Naive thymus-derived CD8-positive, alpha-beta T cell (primary cell): ENCODE results near the gene LIN52. TPM values are rescaled to one million over a fixed set of nuclear protein-coding genes. Genes with fewer than 3 reads are reported as not detected.
A peak's percentile ranks its signal among the peaks of the same experiment; 100 is the strongest.
"Not testable (repeated sequence)": the region's sequence is repeated elsewhere in the genome, so short reads cannot be mapped to it uniquely, and the experiment has no call there.

ENCODE experiments used
- ATAC-seq, 2 donors: fragments of 150-1000 bp; cut with Tn5 transposase in 1 of 2; sonication (Bioruptor Pico), chemical (Tn5 transposase) in 1 of 2; 1 replicate in 1 of 2; 2 replicates in 1 of 2; pipeline ENCODE4 v1.10.0; 2021; ENCODE audit warnings: mild to moderate bottlenecking in 2 of 2, moderate library complexity in 2 of 2
- POLR2A ChIA-PET: fragments of 350-600 bp; sonication (Branson Sonifier 250); formaldehyde crosslinking; loops from one replicate; lab custom pipeline; 2021; ENCODE audit warnings: antibody characterized with exemption; lab: Charles Lee
- DNase-seq, 10 donors: peaks; one replicate each; pipeline versions ENCODE4 v3.0.0 to v3.0.0-alpha.2; 2020 to 2022
- H3K27ac Mint-ChIP-seq, 10 donors: one replicate each; pipeline ENCODE4 v1.8.0; 2020 to 2022; ENCODE audit warnings: mild to moderate bottlenecking in 10 of 10, mixed read lengths in 10 of 10, moderate library complexity in 4 of 10, inconsistent platforms in 1 of 10
- H3K27me3 Mint-ChIP-seq, 5 donors: one replicate each; pipeline ENCODE4 v1.8.0; 2021 to 2022; ENCODE audit warnings: mixed read lengths in 5 of 5
- H3K36me3 Mint-ChIP-seq, 3 donors: one replicate each; pipeline ENCODE4 v1.8.0; 2020 to 2022; ENCODE audit warnings: mixed read lengths in 3 of 3, mild to moderate bottlenecking in 2 of 3, inconsistent platforms in 1 of 3
- H3K4me1 Mint-ChIP-seq, 4 donors: one replicate each; pipeline ENCODE4 v1.8.0; 2021 to 2022; ENCODE audit warnings: mixed read lengths in 4 of 4
- H3K4me3 Mint-ChIP-seq, 10 donors: one replicate each; pipeline ENCODE4 v1.8.0; 2020 to 2022; ENCODE audit warnings: mild to moderate bottlenecking in 10 of 10, mixed read lengths in 10 of 10, moderate library complexity in 6 of 10, inconsistent platforms in 1 of 10
- H3K9me3 Mint-ChIP-seq, 9 donors: one replicate each; pipeline ENCODE4 v1.8.0; 2020 to 2022; ENCODE audit warnings: mixed read lengths in 9 of 9, mild to moderate bottlenecking in 3 of 9, inconsistent platforms in 1 of 9, moderate library complexity in 1 of 9
- polyA plus RNA-seq, 3 donors: library from polyadenylated mRNA; unstranded; fragments of 300-500 nt; fragmentation: Illumina TruSeq; gene quantifications; one replicate each; pipeline ENCODE4 v1.2.3, GENCODE V29; 2021
- total RNA-seq, 8 experiments: library from RNA in 2 of 8; stranded (reverse) in 2 of 8; gene quantifications; one replicate each; pipeline ENCODE4 v1.2.3 and lab custom pipeline; 2021 to 2026

Gene LIN52
- total and polyA plus RNA-seq, 5 experiments from 2014 or later, result 9.5 to 16.1 (median 11.1) TPM

DNA sequence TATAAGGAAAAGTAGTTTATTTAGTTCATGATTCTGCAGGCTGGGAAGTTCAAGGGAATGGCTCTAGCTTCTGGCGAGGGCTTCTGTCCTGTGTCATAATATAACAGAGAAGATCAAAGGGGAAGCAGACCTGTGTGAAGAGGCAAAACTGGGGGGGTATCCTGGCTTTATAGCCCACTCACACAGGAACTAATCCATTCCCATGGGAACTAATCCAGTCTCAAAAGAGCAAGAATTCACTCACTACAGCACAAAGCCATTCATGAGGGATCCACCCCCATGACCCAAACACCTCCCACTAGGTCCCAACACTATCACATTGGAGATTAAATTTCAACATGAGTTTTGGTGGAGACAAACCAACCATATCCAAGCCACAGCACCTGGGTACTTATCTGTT, 7.4 kb upstream of the LIN52 start:
- Mint-ChIP-seq H3K27me3 (no peaks in the 10 kb centered on the region), H3K4me1 (peaks cover 0 to 12% (median 3%) of the 10 kb centered on the region in 4 donors), H3K27ac (no peak overlapping the region), H3K9me3 (no peaks in the 10 kb centered on the region), H3K36me3 (peaks cover 0 to 16% (median 2%) of the 10 kb centered on the region in 3 donors), H3K4me3 (no peak overlapping the region)
- no peak for ATAC-seq
- no peak for DNase-seq
- POLR2A ChIA-PET, result no interaction called here

DNA sequence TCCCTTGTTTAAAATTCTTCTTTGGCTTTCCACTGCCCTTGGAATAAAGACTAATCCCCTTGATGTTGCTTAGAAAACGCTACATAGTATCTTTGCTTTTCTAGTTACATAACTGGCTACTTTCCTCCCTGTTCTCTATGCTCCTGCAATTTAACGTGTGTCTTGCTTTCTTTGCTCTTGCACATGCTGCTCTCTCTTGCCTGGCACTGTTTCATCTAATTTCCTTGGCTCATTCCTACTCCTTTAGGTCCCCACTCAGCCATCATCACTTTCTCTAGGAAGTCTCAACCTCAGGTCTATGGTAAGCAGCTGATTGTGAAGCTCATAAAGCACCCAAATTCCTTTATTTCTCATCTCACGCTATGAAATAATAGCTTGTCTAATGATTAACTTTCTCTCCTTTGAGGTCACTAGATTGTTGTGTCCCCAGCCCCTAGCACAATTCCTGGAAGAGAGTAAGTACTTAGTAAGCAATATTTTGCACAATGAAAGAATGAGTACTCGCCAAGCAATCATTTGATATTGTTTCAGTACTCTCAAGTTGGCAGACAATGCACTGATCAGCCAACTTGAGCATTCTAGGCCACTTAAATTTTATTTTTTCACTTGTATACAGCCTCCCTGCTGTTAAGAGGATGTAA, 3.8 kb upstream of the LIN52 start:
- H3K9me3 Mint-ChIP-seq, result no peaks in the 10 kb centered on the region
- H3K27ac Mint-ChIP-seq, result no peak overlapping the region
- ATAC-seq (no peak), DNase-seq (no peak)
- H3K27me3 Mint-ChIP-seq, result peaks cover 0 to 2% (median 0%) of the 10 kb centered on the region in 5 donors
- POLR2A ChIA-PET, result interaction anchor here (0.6 kb wide), 1 partner anchor 455 kb away, joined by 5 read pairs; no protein-coding TSS in a partner anchor
- H3K4me1 Mint-ChIP-seq, result peaks cover 18 to 40% (median 25%) of the 10 kb centered on the region in 4 donors
- H3K36me3 Mint-ChIP-seq, result peaks cover 0 to 2% (median 0%) of the 10 kb centered on the region in 3 donors
- no peak overlapping the region for H3K4me3 Mint-ChIP-seq

DNA sequence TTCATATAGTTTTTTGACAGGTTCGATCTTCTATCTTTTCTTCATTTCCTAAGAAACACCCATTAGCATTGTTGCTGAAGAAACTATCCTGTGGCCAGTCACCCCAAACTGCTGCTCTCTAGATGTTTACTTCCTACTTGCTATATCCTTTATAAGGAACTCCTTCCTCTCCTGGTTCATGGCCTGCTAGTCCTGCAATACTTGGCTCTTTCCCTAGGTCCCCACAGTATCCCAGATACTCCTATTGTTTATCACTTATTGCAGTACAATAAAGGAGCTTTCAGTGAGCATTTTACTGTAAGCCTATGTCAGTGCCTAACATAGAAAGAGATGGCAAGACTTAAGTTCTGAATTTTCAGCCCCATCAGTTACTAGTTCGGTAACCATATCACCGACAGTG, 3.3 kb upstream of the LIN52 start:
- Mint-ChIP-seq H3K36me3 (peaks cover 0 to 2% (median 0%) of the 10 kb centered on the region in 3 donors), H3K4me1 (peaks cover 18 to 41% (median 29%) of the 10 kb centered on the region in 4 donors), H3K4me3 (no peak overlapping the region), H3K9me3 (no peaks in the 10 kb centered on the region), H3K27me3 (peaks cover 0 to 2% (median 0%) of the 10 kb centered on the region in 5 donors), H3K27ac (no peak overlapping the region)
- DNase-seq (no peak), ATAC-seq (no peak)
- POLR2A ChIA-PET, result interaction anchor here (0.6 kb wide), 1 partner anchor 1299 kb away, joined by 3 read pairs; no protein-coding TSS in a partner anchor

DNA sequence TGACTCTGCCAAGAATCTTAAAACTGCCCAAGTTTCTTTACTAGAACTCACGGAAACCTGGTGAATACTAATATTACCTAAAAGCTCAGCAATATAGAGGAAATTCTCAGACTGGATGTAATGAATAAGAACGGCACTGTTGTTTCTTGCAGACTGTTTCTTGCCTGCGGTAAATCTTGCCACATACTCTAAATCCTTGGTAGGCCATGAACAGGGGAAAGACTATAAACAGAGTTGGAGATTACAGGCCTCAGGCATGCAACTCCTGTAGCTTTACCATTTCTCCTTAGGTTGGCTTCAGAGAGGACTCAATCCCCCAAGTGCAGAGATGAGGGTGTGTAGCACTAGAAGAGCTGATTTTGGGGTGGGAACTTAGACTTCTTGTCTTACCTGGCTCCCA, 1.6 kb upstream of the LIN52 start:
- Mint-ChIP-seq H3K36me3 (no peaks in the 10 kb centered on the region), H3K27me3 (peaks cover 0 to 2% (median 0%) of the 10 kb centered on the region in 5 donors), H3K9me3 (no peaks in the 10 kb centered on the region), H3K4me3 (peak overlapping the region; percentile 87 to 100 (median 99)), H3K27ac (peak overlapping the region in 8 of 10 donors; percentile 19 to 99 (median 84)), H3K4me1 (peaks cover 18 to 41% (median 30%) of the 10 kb centered on the region in 4 donors)
- POLR2A ChIA-PET, result interaction anchor here (0.8 to 1.2 kb wide), 3 partner anchors 9 to 514 kb away, joined by 3 to 6 read pairs (median 5); partner anchors contain the start of genes ACOT2 and ZNF410
- DNase-seq (no peak), ATAC-seq (no peak)

DNA sequence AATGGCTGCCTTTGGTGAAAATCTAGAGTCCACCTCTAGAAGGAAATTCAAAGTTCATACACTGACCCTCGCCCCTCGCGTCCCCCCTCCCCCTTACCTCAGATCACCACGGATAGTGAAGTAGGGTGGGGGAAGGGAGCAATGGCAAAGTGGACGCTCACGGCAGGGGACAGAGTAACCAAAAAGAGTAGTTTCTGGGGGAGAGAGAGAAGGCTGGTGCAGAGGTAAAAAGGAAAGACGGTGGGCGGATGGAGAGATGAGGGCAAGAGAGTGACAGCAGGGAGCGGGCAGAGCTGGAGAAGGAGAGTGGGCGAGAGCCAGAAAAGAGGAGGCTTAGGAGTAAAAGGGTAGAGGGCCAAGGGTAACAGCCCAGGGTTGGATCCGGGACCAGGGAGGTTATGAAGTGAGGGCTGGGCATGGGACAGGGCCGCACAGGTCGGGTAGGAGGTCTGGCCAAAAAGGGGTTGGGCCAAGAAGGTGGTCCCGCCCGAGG, 926 bp upstream of the LIN52 start:
- peaks cover 0 to 2% (median 0%) of the 10 kb centered on the region in 5 donors for H3K27me3 Mint-ChIP-seq
- DNase-seq (no peak), ATAC-seq (no peak)
- peaks cover 0 to 3% (median 0%) of the 10 kb centered on the region in 3 donors for H3K36me3 Mint-ChIP-seq
- POLR2A ChIA-PET, result interaction anchor here (0.5 to 2.1 kb wide), 5 partner anchors 10 to 1026 kb away, joined by 3 to 6 read pairs (median 3); partner anchors contain the start of genes BBOF1, ENTPD5, RBM25 and ZNF410
- peak overlapping the region; percentile 90 to 99 (median 96) for H3K27ac Mint-ChIP-seq
- H3K4me3 Mint-ChIP-seq, result peak overlapping the region; percentile 87 to 100 (median 99)
- peaks cover 20 to 46% (median 33%) of the 10 kb centered on the region in 4 donors for H3K4me1 Mint-ChIP-seq
- H3K9me3 Mint-ChIP-seq, result no peaks in the 10 kb centered on the region

DNA sequence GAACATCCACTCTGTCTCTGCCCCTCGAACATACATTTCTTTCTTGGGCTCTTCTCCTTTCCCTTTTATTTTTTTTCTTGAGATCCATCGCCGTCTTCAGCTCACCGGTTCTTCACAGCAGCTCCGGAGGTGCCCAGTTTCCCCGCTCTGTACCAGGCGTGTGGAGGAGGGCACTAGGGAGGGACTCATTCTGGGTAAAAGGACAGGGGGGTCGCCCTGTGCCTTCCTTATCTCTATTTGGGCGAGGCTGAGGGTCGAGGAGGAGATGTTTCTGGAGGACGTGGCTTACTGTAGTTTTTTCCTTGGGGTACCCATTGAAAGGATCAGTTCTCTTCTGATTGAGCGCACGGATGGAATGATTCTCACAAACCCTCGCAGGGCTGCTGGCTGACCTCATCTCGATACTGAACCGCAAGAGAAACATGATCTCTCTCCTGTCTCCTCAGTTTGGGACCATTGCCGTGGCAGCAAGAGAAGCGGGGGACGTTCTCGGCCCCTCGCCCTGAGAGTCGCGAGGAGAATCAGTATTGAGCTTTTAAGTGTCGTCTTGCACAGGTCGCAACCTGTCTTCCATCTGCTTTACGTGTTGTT, 386 bp downstream of the LIN52 start:
- Mint-ChIP-seq H3K27ac (peak overlapping the region; percentile 94 to 99 (median 96)), H3K4me3 (peak overlapping the region; percentile 87 to 100 (median 99)), H3K9me3 (no peaks in the 10 kb centered on the region), H3K4me1 (peaks cover 23 to 51% (median 41%) of the 10 kb centered on the region in 4 donors), H3K27me3 (peaks cover 0 to 2% (median 0%) of the 10 kb centered on the region in 5 donors), H3K36me3 (peaks cover 0 to 7% (median 0%) of the 10 kb centered on the region in 3 donors)
- DNase-seq, result no peak
- peak; percentile 7 to 13 for ATAC-seq
- POLR2A ChIA-PET, result interaction anchor here (0.6 to 2.1 kb wide), 3 partner anchors 12 to 66 kb away, joined by 3 to 6 read pairs (median 3); partner anchors contain the start of genes BBOF1 and ENTPD5

DNA sequence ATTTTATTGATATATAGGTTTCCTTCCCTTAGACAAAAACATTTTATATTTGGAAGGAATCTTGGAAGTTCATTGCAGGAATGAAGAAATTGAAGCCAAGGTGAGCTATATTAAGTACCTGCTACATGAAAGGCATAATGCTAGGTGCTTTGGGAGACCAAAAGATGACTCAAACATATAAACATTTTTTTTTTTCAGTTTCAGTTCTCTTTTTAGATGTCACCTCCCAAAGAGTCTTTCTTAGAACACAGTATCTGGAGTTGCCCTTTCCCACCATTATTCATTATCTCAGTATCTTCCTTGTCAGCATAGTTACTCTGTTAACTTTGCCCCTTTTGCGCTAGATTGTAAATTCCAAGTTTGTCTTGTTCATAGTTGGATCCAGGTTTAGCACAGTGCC, 1.1 kb downstream of the LIN52 start:
- H3K9me3 Mint-ChIP-seq, result no peaks in the 10 kb centered on the region
- H3K27me3 Mint-ChIP-seq, result peaks cover 0 to 2% (median 0%) of the 10 kb centered on the region in 5 donors
- ATAC-seq (no peak), DNase-seq (no peak)
- H3K4me3 Mint-ChIP-seq, result peak overlapping the region; percentile 87 to 100 (median 99)
- peak overlapping the region in 7 of 10 donors; percentile 44 to 98 (median 96) for H3K27ac Mint-ChIP-seq
- peaks cover 23 to 48% (median 42%) of the 10 kb centered on the region in 4 donors for H3K4me1 Mint-ChIP-seq
- H3K36me3 Mint-ChIP-seq, result peaks cover 0 to 10% (median under 1%) of the 10 kb centered on the region in 3 donors
- POLR2A ChIA-PET, result interaction anchor here (0.7 kb wide), 1 partner anchor 15 kb away, joined by 3 read pairs; no protein-coding TSS in a partner anchor

DNA sequence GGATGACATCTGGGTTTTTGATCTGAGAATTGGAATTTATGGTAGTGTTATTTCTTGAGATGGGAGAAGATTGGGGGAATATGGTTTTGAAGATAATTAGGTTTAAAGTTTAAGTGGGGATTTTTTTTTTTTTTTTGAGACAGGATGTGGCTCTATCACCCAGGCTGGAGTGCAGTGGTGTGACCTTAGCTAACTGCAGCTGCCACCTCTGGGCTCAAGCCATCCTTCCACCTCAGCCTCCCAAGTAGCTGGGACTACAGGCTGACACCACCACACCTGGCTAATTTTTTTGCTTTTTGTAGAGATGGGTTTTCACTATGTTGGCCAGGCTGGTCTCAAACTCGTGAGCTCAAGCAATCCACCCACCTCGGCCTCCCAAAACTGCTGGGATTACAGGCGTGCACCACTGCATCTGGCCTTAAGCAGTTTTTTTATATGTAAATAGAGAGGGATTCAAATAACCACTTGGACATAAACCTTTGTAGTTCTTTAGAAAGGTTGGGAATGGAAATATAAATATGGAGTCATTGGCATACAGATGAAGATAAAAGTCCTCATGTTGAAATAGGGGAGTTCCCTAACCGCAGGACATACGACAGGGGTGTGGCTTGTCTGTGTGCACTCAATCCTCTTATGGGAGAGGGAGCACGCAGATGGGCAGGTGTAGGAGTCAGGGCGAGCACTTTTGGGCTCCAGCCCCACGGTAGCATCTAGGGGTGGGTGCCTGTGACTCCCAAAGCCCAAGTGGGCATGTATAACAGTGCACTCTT, 4.7 kb downstream of the LIN52 start:
- H3K9me3 Mint-ChIP-seq, result no peaks in the 10 kb centered on the region
- peaks cover 15 to 33% (median 23%) of the 10 kb centered on the region in 4 donors for H3K4me1 Mint-ChIP-seq
- peaks cover 0 to 2% (median 0%) of the 10 kb centered on the region in 5 donors for H3K27me3 Mint-ChIP-seq
- POLR2A ChIA-PET, result no interaction called here
- peak overlapping the region in 1 of 10 donors; percentile 1 for H3K4me3 Mint-ChIP-seq
- DNase-seq (no peak), ATAC-seq (no peak)
- peak overlapping the region in 4 of 10 donors; percentile 17 to 48 (median 36) for H3K27ac Mint-ChIP-seq
- H3K36me3 Mint-ChIP-seq, result peaks cover 0 to 25% (median 7%) of the 10 kb centered on the region in 3 donors

DNA sequence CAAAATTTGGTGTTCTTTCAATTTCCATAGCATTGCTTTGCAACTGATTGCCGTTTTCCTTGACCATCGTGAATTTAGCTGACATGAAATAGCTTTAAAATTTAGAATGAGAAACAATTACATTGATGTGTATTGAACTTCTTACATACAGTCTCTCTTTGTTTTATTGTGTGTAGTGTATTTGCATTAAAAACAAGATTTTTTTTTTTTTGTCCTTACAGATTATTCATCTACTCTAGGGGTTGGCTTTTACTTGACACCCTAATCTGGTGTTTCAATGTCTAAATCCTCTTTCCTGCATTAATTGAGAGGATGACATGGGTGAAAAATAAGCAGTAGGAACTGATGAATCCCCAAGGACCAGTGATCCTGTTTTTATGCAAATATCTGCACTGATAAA, 20.6 kb downstream of the LIN52 start:
- peaks cover 0 to 61% (median 18%) of the 10 kb centered on the region in 3 donors for H3K36me3 Mint-ChIP-seq
- no peak overlapping the region for H3K4me3 Mint-ChIP-seq
- ATAC-seq, result no peak
- H3K27ac Mint-ChIP-seq, result no peak overlapping the region
- peaks cover 0 to 3% (median 0%) of the 10 kb centered on the region in 4 donors for H3K4me1 Mint-ChIP-seq
- no peak for DNase-seq
- H3K27me3 Mint-ChIP-seq, result no peaks in the 10 kb centered on the region
- no peaks in the 10 kb centered on the region for H3K9me3 Mint-ChIP-seq
- POLR2A ChIA-PET, result no interaction called here

DNA sequence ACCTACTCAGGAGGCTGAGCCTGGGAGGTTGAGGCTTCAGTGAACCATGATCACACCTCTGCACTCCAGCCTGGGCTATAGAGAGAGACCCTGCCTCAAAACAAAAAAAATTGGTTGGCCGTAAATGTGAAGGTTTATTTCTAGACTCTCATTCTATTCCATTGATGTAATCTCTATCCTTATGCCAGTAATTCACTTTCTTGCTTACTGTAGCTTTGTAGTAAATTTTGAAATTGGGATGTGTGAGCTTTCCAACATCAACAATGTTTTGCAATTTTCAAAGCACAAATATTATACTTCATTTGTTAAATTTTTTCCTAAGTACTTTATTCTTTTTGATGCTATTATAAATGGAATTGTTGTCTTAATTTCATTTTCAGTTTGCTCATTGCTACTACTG, 24.6 kb downstream of the LIN52 start:
- H3K27ac Mint-ChIP-seq, result no peak overlapping the region
- peaks cover 0 to 4% (median 0%) of the 10 kb centered on the region in 4 donors for H3K4me1 Mint-ChIP-seq
- POLR2A ChIA-PET, result no interaction called here
- no peaks in the 10 kb centered on the region for H3K9me3 Mint-ChIP-seq
- no peaks in the 10 kb centered on the region for H3K27me3 Mint-ChIP-seq
- H3K36me3 Mint-ChIP-seq, result peaks cover 0 to 52% (median 11%) of the 10 kb centered on the region in 3 donors
- no peak for ATAC-seq
- no peak for DNase-seq
- H3K4me3 Mint-ChIP-seq, result no peak overlapping the region

DNA sequence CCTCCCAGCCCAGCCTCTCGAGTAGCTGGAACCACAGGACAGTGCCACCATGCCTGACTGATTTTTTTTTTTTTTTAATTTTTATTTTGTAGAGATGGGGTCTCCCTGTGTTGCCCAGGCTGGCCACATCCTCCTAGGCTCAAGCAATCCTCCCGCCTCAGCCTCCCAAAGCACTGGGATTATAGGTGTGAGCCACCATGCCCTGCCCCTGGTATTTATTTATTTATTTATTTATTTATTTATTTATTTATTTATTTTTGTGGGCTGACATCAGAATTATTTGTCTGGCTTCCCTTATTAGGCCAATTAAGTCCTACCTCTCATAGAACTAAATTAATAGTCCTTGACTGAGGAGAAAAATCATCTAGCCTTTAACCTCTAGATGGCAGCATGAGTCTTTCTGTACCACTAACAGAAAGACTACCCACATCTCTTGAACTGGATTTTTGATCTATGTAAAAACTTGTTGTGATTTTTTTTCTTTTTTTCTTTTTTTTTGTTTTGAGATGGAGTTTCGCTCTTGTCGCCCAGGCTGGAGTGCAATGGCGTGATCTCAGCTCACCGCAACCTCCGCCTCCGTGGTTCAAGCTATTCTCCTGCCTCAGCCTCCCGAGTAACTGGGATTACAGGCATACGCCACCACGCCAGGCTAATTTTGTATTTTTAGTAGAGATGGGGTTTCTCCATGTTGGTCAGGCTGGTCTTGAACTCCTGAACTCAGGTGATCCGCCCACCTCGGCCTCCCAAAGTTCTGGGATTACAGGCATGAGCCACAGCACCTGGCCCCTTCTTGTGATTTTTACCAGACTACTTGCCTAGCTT, 26.9 kb downstream of the LIN52 start:
- H3K27me3 Mint-ChIP-seq, H3K4me3 Mint-ChIP-seq, H3K4me1 Mint-ChIP-seq, H3K9me3 Mint-ChIP-seq: not testable (repeated sequence)
- ATAC-seq, result peak; percentile 50 to 61
- Mint-ChIP-seq H3K27ac (peak overlapping the region in 1 of 10 donors; percentile 28), H3K36me3 (peaks cover 0 to 47% (median 13%) of the 10 kb centered on the region in 3 donors)
- POLR2A ChIA-PET, result interaction anchor here (0.6 kb wide), 1 partner anchor 35 kb away, joined by 3 read pairs; no protein-coding TSS in a partner anchor
- DNase-seq, result peak in 3 of 10 donors; percentile 19 to 41 (median 38)
